ENCODE measurements around the gene ASPG. TPM values are rescaled to one million over a fixed set of nuclear protein-coding genes. Genes with fewer than 3 reads are reported as not detected.

Gene ASPG
- total and polyA plus RNA-seq, 2 of the 13 experiments (the other 11 are each of a cell fraction or from before 2014, with no cell fraction given), result not detected

GRCh38 chr14:104135121-104135903 is 49.8 kb downstream of the ASPG start:
- Histone ChIP-seq H3K4me2 (ENCODE audit: low read depth, low read length) (no peak overlapping the region), H3K9ac (ENCODE audit: insufficient read depth, low read depth, low read length) (no peak overlapping the region), H3K27ac (ENCODE audit: extremely low read length, insufficient read depth, low read length) (no peak overlapping the region), H4K20me1 (ENCODE audit: insufficient read depth, low read length) (0 out of 2 replicates have a peak, but pooled peaks cover 2% of the 10 kb centered on the region), H3K4me1 (ENCODE audit: insufficient read depth, low read length) (no peaks in the 10 kb centered on the region), H3K36me3 (replicated peaks in 1 of 2; ENCODE audit: control insufficient read depth in 1 of 2, insufficient read depth in 2 of 2, low read length in 2 of 2) (no peaks in the 10 kb centered on the region), H3K27me3 (ENCODE audit: control insufficient read depth in 1 of 2, insufficient read depth in 2 of 2, low read length in 2 of 2) (peaks cover 6 to 40% of the 10 kb centered on the region in 2 experiments; a peak in 4 of 5 replicates), H3K4me3 (replicated peaks in 1 of 3; ENCODE audit: insufficient read depth in 1 of 3, low read depth in 2 of 3, low read length in 3 of 3) (no peak overlapping the region), H3K9me3 (ENCODE audit: low read length) (peaks cover 2% of the 10 kb centered on the region), H3K79me2 (ENCODE audit: insufficient read depth, low read length) (no peaks in the 10 kb centered on the region), H2AFZ (ENCODE audit: low read length) (no peak overlapping the region)
- no peak for TF ChIP-seq TFDP2 (CRISPR knock-in tag; IDR thresholded peaks at IDR 0.05)
- TF ChIP-seq SUZ12 (IDR thresholded peaks at IDR 0.05; ENCODE audit: low read depth, low read length), result no peak
- TF ChIP-seq, protein P1, sequence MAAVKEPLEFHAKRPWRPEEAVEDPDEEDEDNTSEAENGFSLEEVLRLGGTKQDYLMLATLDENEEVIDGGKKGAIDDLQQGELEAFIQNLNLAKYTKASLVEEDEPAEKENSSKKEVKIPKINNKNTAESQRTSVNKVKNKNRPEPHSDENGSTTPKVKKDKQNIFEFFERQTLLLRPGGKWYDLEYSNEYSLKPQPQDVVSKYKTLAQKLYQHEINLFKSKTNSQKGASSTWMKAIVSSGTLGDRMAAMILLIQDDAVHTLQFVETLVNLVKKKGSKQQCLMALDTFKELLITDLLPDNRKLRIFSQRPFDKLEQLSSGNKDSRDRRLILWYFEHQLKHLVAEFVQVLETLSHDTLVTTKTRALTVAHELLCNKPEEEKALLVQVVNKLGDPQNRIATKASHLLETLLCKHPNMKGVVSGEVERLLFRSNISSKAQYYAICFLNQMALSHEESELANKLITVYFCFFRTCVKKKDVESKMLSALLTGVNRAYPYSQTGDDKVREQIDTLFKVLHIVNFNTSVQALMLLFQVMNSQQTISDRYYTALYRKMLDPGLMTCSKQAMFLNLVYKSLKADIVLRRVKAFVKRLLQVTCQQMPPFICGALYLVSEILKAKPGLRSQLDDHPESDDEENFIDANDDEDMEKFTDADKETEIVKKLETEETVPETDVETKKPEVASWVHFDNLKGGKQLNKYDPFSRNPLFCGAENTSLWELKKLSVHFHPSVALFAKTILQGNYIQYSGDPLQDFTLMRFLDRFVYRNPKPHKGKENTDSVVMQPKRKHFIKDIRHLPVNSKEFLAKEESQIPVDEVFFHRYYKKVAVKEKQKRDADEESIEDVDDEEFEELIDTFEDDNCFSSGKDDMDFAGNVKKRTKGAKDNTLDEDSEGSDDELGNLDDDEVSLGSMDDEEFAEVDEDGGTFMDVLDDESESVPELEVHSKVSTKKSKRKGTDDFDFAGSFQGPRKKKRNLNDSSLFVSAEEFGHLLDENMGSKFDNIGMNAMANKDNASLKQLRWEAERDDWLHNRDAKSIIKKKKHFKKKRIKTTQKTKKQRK (IDR thresholded peaks at IDR 0.05; ENCODE audit: low read length), result no peak
- TF ChIP-seq CTCF (CRISPR knock-in tag; IDR thresholded peaks at IDR 0.05), result peak; percentile 27
- TF ChIP-seq ZNF296 (CRISPR knock-in tag; conservative IDR thresholded peaks at IDR 0.05), result no peak
- TF ChIP-seq ZSCAN21 (CRISPR knock-in tag; IDR thresholded peaks at IDR 0.05; ENCODE audit: borderline replicate concordance), result no peak
- TF ChIP-seq HOXA9 (CRISPR knock-in tag; IDR thresholded peaks at IDR 0.05; ENCODE audit: borderline replicate concordance), result no peak
- no peak for TF ChIP-seq POLR2A (IDR thresholded peaks at IDR 0.05; ENCODE audit: insufficient read depth in 1 of 2, low read depth in 2 of 2, low read length in 2 of 2)
- TF ChIP-seq, protein P2, sequence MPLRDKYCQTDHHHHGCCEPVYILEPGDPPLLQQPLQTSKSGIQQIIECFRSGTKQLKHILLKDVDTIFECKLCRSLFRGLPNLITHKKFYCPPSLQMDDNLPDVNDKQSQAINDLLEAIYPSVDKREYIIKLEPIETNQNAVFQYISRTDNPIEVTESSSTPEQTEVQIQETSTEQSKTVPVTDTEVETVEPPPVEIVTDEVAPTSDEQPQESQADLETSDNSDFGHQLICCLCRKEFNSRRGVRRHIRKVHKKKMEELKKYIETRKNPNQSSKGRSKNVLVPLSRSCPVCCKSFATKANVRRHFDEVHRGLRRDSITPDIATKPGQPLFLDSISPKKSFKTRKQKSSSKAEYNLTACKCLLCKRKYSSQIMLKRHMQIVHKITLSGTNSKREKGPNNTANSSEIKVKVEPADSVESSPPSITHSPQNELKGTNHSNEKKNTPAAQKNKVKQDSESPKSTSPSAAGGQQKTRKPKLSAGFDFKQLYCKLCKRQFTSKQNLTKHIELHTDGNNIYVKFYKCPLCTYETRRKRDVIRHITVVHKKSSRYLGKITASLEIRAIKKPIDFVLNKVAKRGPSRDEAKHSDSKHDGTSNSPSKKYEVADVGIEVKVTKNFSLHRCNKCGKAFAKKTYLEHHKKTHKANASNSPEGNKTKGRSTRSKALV (CRISPR knock-in tag; IDR thresholded peaks at IDR 0.05), result 0 out of 2 replicates have a peak, but pooled peaks have one; percentile 38
- peak; percentile 9; the same call in 1 of the 2 replicates for TF ChIP-seq STAG1 (CRISPR knock-in tag; IDR thresholded peaks at IDR 0.05)
- TF ChIP-seq, protein P3, sequence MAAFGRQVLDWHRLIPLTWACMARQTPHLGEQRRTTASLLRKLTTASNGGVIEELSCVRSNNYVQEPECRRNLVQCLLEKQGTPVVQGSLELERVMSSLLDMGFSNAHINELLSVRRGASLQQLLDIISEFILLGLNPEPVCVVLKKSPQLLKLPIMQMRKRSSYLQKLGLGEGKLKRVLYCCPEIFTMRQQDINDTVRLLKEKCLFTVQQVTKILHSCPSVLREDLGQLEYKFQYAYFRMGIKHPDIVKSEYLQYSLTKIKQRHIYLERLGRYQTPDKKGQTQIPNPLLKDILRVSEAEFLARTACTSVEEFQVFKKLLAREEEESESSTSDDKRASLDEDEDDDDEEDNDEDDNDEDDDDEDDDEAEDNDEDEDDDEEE (CRISPR knock-in tag; IDR thresholded peaks at IDR 0.05), result no peak
- POLR2A ChIA-PET, result no interaction called here
- FAIRE-seq, result peak; percentile 52
- CTCF ChIA-PET (ENCODE audit: low intra/inter-chr PET ratio, low total read pairs), result interaction anchor here (1.4 kb wide), 1 partner anchor 58 kb away, joined by 3 read pairs; no protein-coding TSS in a partner anchor
- no TSS peak for BruUV-seq (replicated peaks)
- in situ Hi-C loops (cut with HindIII; ENCODE audit: extremely low pct_ligation_motif_present, low pct_unique_long_range_greater_than_20kb) (loop anchor here (5.0 kb wide), 2 partner anchors 427 to 507 kb away; no protein-coding TSS in a partner anchor), intact Hi-C loops (cut with micrococcal nuclease; ENCODE audit: unreplicated experiment) (no loop called here)
- DNase-seq (ENCODE audit: low spot score), result peak; percentile 4
- peak; percentile 59 for ATAC-seq
- 7% methylated on average over 14 of the region's 47 CpGs for WGBS (ENCODE audit: low lambda C conversion rate)

Data from HepG2 (cell line).